Esophagus squamous epithelium (tissue), 4 donors: ENCODE results near the gene CHFR.

Experiments
- CTCF ChIP-seq, 6 experiments: fragments of 450-650 bp in 4 of 6; fragments of 200-600 bp in 2 of 6; sonication (generic) in 2 of 6; IDR thresholded peaks; one replicate each; pipeline ENCODE4 v1.5.1; 2016 to 2019; ENCODE audit warnings: antibody characterized with exemption in 6 of 6, mild to moderate bottlenecking in 4 of 6, moderate library complexity in 4 of 6
- POLR2A ChIP-seq, 4 donors: fragments of 450-650 bp; IDR thresholded peaks; one replicate each; pipeline ENCODE4 v1.6.1; 2017; ENCODE audit warnings: antibody characterized with exemption in 4 of 4, mild to moderate bottlenecking in 4 of 4, moderate library complexity in 3 of 4

- no peak for TF ChIP-seq CTCF (IDR thresholded peaks at IDR 0.05)
- TF ChIP-seq POLR2A (IDR thresholded peaks at IDR 0.05) = no peak
These were observed 80.5 kb downstream of the CHFR start for GRCh38 chr12:132806857-132807256.
